HL-60/S4 (cell line): ENCODE measurements around the gene CPT1B.
"Not testable (repeated sequence)": the region's sequence is repeated elsewhere in the genome, so short reads cannot be mapped to it uniquely, and the experiment has no call there.

Experiments
- in situ Hi-C: fragments of 300-500 bp; cut with MboI; formaldehyde crosslinking; loops from 2 replicates; pipeline ENCODE4 v1.14.3; 2022; ENCODE audit warnings: low sequenced_read_pairs

Gene CPT1B

GRCh38 chr22:50609599-50609998 lies 31.4 kb upstream of the CPT1B start:
- in situ Hi-C loops: no loop called here

- in situ Hi-C loops: no loop called here
Measured at GRCh38 chr22:50608996-50609395, 30.8 kb upstream of the CPT1B start.

DNA sequence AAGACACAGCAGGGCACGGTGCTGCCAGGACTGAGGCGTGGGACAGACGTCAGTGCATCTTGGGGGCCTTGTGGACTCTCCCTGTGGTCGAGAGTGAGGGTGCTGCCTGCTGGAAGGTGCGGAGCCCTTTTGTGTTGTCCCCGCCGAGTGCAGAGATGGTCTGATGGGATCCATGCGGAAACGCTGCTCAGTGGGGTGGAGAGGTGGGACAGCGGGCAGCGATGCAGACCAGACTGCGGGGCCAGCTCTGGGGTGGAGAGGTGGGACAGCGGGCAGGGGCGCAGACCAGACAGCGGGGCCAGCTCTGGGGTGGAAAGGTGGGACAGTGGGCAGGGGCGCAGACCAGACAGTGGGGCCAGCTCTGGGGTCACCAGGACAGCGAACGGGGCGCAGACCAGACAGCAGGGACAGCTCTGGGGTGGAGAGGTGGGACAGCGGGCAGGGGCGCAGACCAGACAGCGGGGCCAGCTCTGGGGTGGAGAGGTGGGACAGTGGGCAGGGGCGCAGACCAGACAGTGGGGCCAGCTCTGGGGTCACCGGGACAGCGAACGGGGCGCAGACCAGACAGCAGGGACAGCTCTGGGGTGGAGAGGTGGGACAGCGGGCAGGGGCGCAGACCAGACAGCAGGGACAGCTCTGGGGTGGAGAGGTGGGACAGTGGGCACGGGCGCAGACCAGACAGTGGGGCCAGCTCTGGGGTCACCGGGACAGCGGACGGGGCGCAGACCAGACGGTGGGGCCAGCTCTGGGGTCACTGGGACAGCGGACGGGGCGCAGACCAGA lies 30.0 kb upstream of the CPT1B start:
- in situ Hi-C loops: not testable (repeated sequence)

- in situ Hi-C loops: no loop called here
Measured at GRCh38 chr22:50607659-50608020, 29.4 kb upstream of the CPT1B start.

GRCh38 chr22:50606946-50607658 lies 28.9 kb upstream of the CPT1B start:
- in situ Hi-C loops: no loop called here

GRCh38 chr22:50606165-50606945 lies 28.1 kb upstream of the CPT1B start:
- in situ Hi-C loops: no loop called here

GRCh38 chr22:50605613-50606074 lies 27.4 kb upstream of the CPT1B start:
- in situ Hi-C loops: no loop called here

DNA sequence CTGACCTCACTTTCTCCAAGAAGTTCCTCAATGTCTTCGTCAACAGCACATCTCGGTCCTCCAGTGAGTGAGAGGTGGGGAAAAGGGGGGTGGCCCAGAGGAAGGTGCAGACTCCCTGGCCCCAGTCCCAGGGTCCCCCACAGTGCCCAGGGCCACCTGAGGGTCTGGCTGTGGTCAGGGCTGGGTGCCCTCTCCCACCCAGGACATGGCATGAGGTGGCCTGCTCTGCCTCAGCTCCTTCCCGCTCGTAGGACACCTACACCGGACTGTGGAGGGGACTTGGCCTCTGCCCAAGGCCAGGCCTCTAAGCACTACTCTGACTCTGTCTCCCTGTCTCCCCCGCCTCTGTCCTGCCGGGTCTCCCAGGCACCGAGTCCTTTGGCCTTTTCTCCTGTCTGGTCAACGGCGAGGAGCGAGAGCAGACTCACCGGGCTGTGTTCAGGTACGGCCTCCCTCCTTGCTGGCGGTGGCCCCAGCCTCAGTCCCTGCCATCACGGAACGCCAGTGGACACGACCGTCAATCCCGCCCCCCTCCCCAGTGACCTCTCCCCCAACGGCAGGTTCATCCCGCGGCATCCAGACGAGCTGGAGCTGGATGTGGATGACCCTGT lies 26.9 kb upstream of the CPT1B start:
- in situ Hi-C loops: no loop called here

- in situ Hi-C loops: no loop called here
Measured at GRCh38 chr22:50604256-50605001, 26.2 kb upstream of the CPT1B start.

GRCh38 chr22:50603511-50604255 lies 25.5 kb upstream of the CPT1B start:
- in situ Hi-C loops: no loop called here

- in situ Hi-C loops: no loop called here
Measured at GRCh38 chr22:50602338-50602700, 24.1 kb upstream of the CPT1B start.

DNA sequence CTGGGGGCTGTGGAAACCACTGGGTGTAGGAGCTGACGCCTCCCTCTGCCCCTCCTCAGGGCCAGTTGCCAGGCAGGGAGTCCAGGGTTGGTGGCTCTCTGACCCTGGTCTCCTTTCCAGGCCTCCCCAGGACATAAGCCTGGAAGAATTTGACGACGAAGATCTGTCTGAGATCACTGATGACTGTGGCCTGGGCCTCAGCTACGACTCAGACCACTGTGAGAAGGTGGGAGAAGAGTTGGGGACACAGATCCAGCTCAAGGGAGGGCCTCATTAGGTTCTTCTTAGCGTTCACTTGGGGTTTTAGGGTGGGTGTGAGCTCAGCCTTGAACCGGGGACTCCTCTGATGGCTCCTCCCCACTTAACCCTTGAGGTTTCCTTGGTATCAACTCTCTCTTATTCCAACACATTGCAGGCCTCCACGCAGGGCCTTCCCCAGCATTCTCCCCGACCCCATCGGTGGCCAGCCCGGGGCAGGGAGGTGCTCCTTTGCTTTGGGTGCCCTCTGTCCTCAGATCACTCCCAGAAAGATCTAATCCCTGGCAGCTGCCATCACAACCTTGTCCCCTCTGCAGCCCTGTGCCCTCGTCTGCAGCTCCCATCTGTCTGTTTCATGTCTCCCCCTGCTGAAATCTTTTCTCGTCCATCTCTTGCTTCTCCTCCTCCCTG lies 23.6 kb upstream of the CPT1B start:
- in situ Hi-C loops: no loop called here

GRCh38 chr22:50600967-50601668 lies 22.9 kb upstream of the CPT1B start:
- in situ Hi-C loops: no loop called here

DNA sequence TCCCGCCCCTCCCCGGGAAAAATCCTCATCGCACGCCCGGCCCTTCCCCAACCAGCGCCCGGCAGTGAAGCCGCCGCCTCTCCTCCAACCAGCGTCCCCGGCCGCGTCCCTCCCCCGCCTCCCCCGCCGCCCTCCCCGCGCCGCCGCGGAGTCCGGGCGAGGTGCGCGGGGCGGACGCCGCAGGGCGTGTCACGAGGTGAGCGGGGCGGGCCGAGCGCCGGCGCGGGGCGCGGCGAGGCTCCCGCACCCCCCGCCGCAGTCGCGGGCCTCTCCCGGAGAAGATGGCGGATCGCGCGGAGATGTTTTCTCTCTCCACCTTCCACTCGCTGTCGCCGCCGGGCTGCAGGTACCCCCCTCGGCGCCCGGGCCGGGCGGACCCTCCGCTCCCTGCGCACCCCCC lies 22.3 kb upstream of the CPT1B start, which contains the start of gene MAPK8IP2:
Gene MAPK8IP2, plus strand, starts transcription at position 256 of the 400 bp plus-strand sequence. Its CDS starts 26 bp downstream, at position 282.
- in situ Hi-C loops: no loop called here

- in situ Hi-C loops: no loop called here
Measured at GRCh38 chr22:50599816-50600455, 21.7 kb upstream of the CPT1B start.

GRCh38 chr22:50597097-50597496 lies 18.9 kb upstream of the CPT1B start:
- in situ Hi-C loops: no loop called here

- in situ Hi-C loops: no loop called here
Measured at GRCh38 chr22:50595189-50595588, 17.0 kb upstream of the CPT1B start.

- in situ Hi-C loops: no loop called here
Measured at GRCh38 chr22:50587407-50587806, 9.2 kb upstream of the CPT1B start.
